ENCODE results near the gene TLCD1.

The TLCD1 gene

GRCh38 chr17:28726226-28726626 lies at the start of gene TLCD1:
Gene TLCD1 (minus strand): TSS chr17:28726233. CDS start chr17:28726097, 136 bp downstream.
- DNase-seq (ENCODE audit: low read depth in 2 of 2): no peak

- DNase-seq (ENCODE audit: low read depth in 2 of 2): no peak
Measured at GRCh38 chr17:28774206-28774605, 48.2 kb upstream of the TLCD1 start.

- DNase-seq (ENCODE audit: low read depth in 2 of 2): no peak
Measured at GRCh38 chr17:28773736-28774135, 47.7 kb upstream of the TLCD1 start.

- no peak for DNase-seq (ENCODE audit: low read depth in 2 of 2)
Measured at GRCh38 chr17:28765038-28765437, 39.0 kb upstream of the TLCD1 start.

GRCh38 chr17:28763804-28764266 lies 37.8 kb upstream of the TLCD1 start:
- peak; percentile 49 to 71 for DNase-seq (ENCODE audit: low read depth in 2 of 2)

GRCh38 chr17:28763137-28763799 lies 37.2 kb upstream of the TLCD1 start:
- DNase-seq (ENCODE audit: low read depth in 2 of 2): no peak

GRCh38 chr17:28760601-28761562 lies 34.8 kb upstream of the TLCD1 start:
- DNase-seq (ENCODE audit: low read depth in 2 of 2): no peak

GRCh38 chr17:28759256-28759865 lies 33.3 kb upstream of the TLCD1 start:
- DNase-seq (ENCODE audit: low read depth in 2 of 2): no peak

GRCh38 chr17:28758411-28759121 lies 32.5 kb upstream of the TLCD1 start:
- DNase-seq (ENCODE audit: low read depth in 2 of 2): no peak

GRCh38 chr17:28756049-28756804 lies 30.2 kb upstream of the TLCD1 start:
- DNase-seq (ENCODE audit: low read depth in 2 of 2): no peak

- no peak for DNase-seq (ENCODE audit: low read depth in 2 of 2)
Measured at GRCh38 chr17:28755486-28755885, 29.5 kb upstream of the TLCD1 start.

GRCh38 chr17:28751600-28752366 lies 25.8 kb upstream of the TLCD1 start:
- DNase-seq (ENCODE audit: low read depth in 2 of 2): no peak

GRCh38 chr17:28750178-28751047 lies 24.4 kb upstream of the TLCD1 start:
- DNase-seq (ENCODE audit: low read depth in 2 of 2): peak; percentile 76 to 78

GRCh38 chr17:28749516-28750177 lies 23.6 kb upstream of the TLCD1 start:
- no peak for DNase-seq (ENCODE audit: low read depth in 2 of 2)

GRCh38 chr17:28748852-28749515 lies 23.0 kb upstream of the TLCD1 start:
- no peak for DNase-seq (ENCODE audit: low read depth in 2 of 2)

GRCh38 chr17:28747801-28748750 lies 22.0 kb upstream of the TLCD1 start:
- DNase-seq (ENCODE audit: low read depth in 2 of 2): no peak
